OCI-LY1 (cell line): ENCODE data around the gene RAB22A.

Source experiments
- CTCF ChIP-seq: fragments of 200-600 bp; sonication (generic), shearing (Covaris generic); IDR thresholded peaks from 2 replicates; pipeline ENCODE4 v1.5.1; 2017; ENCODE audit warnings: mild to moderate bottlenecking, antibody characterized with exemption, low read length, moderate library complexity, mixed read lengths
- EZH2 ChIP-seq: fragments of 200-600 bp; sonication (generic), shearing (Covaris generic); IDR thresholded peaks from 2 replicates; pipeline ENCODE4 v1.8.0; 2017; ENCODE audit warnings: borderline replicate concordance, mixed run types, mild to moderate bottlenecking, antibody characterized with exemption, low read length, moderate library complexity, mixed read lengths

DNA sequence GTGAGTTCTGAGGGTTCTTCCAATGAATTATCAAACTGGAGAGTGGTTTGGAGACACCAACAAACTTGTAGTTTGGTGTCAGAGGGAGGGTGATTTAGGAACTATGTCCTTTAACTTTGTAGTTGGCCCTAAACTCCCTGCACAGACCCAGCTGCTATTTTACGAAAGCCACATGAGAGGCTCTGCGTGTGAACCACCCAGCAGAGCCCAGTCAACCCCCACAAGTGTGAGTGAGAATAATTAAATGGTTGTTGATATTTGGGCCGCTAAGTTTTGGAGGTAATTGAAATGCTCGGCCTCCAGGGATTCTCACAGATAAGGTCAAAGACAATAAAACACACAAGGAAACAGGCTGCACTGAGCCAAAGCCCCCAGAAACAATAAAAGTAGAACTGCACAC is 72.6 kb downstream of the RAB22A start:
- TF ChIP-seq CTCF (no peak), EZH2 (no peak)
